Vagina (tissue), 2 donors: ENCODE data around the gene CADM2. TPM values are rescaled to one million over a fixed set of nuclear protein-coding genes. Genes with fewer than 3 reads are reported as not detected.

ENCODE experiments used
- DNase-seq, 2 donors: peaks; one replicate each; pipeline ENCODE4 v3.0.0-alpha.2; 2017; ENCODE audit errors: extremely low spot score in 2 of 2
- H3K27ac ChIP-seq: fragments of 200-600 bp; sonication (generic); one replicate; pipeline ENCODE4 v1.5.1; 2019
- H3K27me3 ChIP-seq: fragments of 200-600 bp; sonication (generic); one replicate; pipeline ENCODE4 v1.5.1; 2019
- H3K36me3 ChIP-seq, 2 donors: fragments of 200-600 bp; sonication (generic); one replicate each; pipeline ENCODE4 v1.5.1; 2017 to 2019
- H3K4me1 ChIP-seq: fragments of 200-600 bp; sonication (generic); one replicate; pipeline ENCODE4 v1.5.1; 2019
- H3K4me3 ChIP-seq, 2 donors: fragments of 200-600 bp; sonication (generic); 1 replicate in 1 of 2; 2 replicates in 1 of 2; pipeline ENCODE4 v1.5.1; 2016 to 2019
- H3K9me3 ChIP-seq: fragments of 200-600 bp; sonication (generic); one replicate; pipeline ENCODE4 v1.5.1; 2019
- CTCF ChIP-seq, 3 experiments: fragments of 450-650 bp in 2 of 3; fragments of 200-600 bp in 1 of 3; sonication (generic) in 1 of 3; IDR thresholded peaks; one replicate each; pipeline ENCODE4 v1.5.1; 2017 to 2019; ENCODE audit warnings: antibody characterized with exemption in 3 of 3, mild to moderate bottlenecking in 2 of 3, moderate library complexity in 2 of 3
- POLR2A ChIP-seq, 2 donors: fragments of 450-650 bp; IDR thresholded peaks; one replicate each; pipeline ENCODE4 v1.6.1; 2017; ENCODE audit warnings: antibody characterized with exemption in 2 of 2, mild to moderate bottlenecking in 2 of 2, moderate library complexity in 2 of 2
- POLR2AphosphoS5 ChIP-seq, 2 donors: sonication (generic); formaldehyde crosslinking; IDR thresholded peaks; one replicate each; pipeline ENCODE4 v1.9.0; 2017; ENCODE audit warnings: antibody characterized with exemption in 2 of 2, mild to moderate bottlenecking in 2 of 2, low read depth in 1 of 2; ENCODE audit not compliant: insufficient read depth in 1 of 2
- intact Hi-C: fragments of 100-400 bp; cut with DNase I; formaldehyde crosslinking; loops from one replicate; pipeline ENCODE4 v1.15.1; 2023
- total RNA-seq: library from RNA; depleted of rRNA; stranded (reverse); fragments of >200 nt; gene quantifications from one replicate; pipeline ENCODE4 v1.2.3, GENCODE V29; 2016

The CADM2 gene
- total RNA-seq, 1 donor from 2014 or later, result 3.7 TPM

- Histone ChIP-seq H3K27ac (no peak overlapping the region), H3K4me3 (no peak overlapping the region), H3K27me3 (no peaks in the 10 kb centered on the region), H3K36me3 (no peaks in the 10 kb centered on the region), H3K9me3 (no peaks in the 10 kb centered on the region), H3K4me1 (no peaks in the 10 kb centered on the region)
- TF ChIP-seq POLR2AphosphoS5 (IDR thresholded peaks at IDR 0.05; ENCODE audit: insufficient read depth in 1 of 2, low read depth in 1 of 2) (no peak), CTCF (IDR thresholded peaks at IDR 0.05) (no peak)
- intact Hi-C loops, result no loop called here
- DNase-seq, result no peak
These were observed 823.0 kb downstream of the CADM2 start for GRCh38 chr3:85781806-85782205.

- no peak overlapping the region for H3K4me3 ChIP-seq
- intact Hi-C loops, result no loop called here
- H3K27ac ChIP-seq, result no peak overlapping the region
- no peak for DNase-seq
- no peaks in the 10 kb centered on the region for H3K27me3 ChIP-seq
- H3K9me3 ChIP-seq, result no peaks in the 10 kb centered on the region
- no peak for TF ChIP-seq CTCF (IDR thresholded peaks at IDR 0.05)
- no peak for TF ChIP-seq POLR2A (IDR thresholded peaks at IDR 0.05)
- no peak for TF ChIP-seq POLR2AphosphoS5 (IDR thresholded peaks at IDR 0.05; ENCODE audit: insufficient read depth in 1 of 2, low read depth in 1 of 2)
- no peaks in the 10 kb centered on the region for H3K36me3 ChIP-seq
- H3K4me1 ChIP-seq, result no peaks in the 10 kb centered on the region
These were observed 824.5 kb downstream of the CADM2 start for GRCh38 chr3:85783291-85783690.

GRCh38 chr3:85785766-85786165 lies 827.0 kb downstream of the CADM2 start:
- H3K4me3 ChIP-seq, result no peak overlapping the region
- TF ChIP-seq CTCF (IDR thresholded peaks at IDR 0.05) (no peak), POLR2A (IDR thresholded peaks at IDR 0.05) (no peak), POLR2AphosphoS5 (IDR thresholded peaks at IDR 0.05; ENCODE audit: insufficient read depth in 1 of 2, low read depth in 1 of 2) (no peak)
- no peaks in the 10 kb centered on the region for H3K9me3 ChIP-seq
- no peaks in the 10 kb centered on the region for H3K4me1 ChIP-seq
- no peaks in the 10 kb centered on the region for H3K36me3 ChIP-seq
- intact Hi-C loops, result no loop called here
- no peaks in the 10 kb centered on the region for H3K27me3 ChIP-seq
- DNase-seq, result no peak
- H3K27ac ChIP-seq, result no peak overlapping the region

GRCh38 chr3:85790445-85791030 lies 831.7 kb downstream of the CADM2 start:
- no peak for TF ChIP-seq POLR2A (IDR thresholded peaks at IDR 0.05)
- TF ChIP-seq POLR2AphosphoS5 (IDR thresholded peaks at IDR 0.05; ENCODE audit: insufficient read depth in 1 of 2, low read depth in 1 of 2), result no peak
- no peak for TF ChIP-seq CTCF (IDR thresholded peaks at IDR 0.05)
- DNase-seq, result no peak
- H3K9me3 ChIP-seq, result no peaks in the 10 kb centered on the region
- H3K27ac ChIP-seq, result no peak overlapping the region
- H3K27me3 ChIP-seq, result no peaks in the 10 kb centered on the region
- no peaks in the 10 kb centered on the region for H3K36me3 ChIP-seq
- H3K4me1 ChIP-seq, result no peaks in the 10 kb centered on the region
- intact Hi-C loops, result no loop called here
- no peak overlapping the region for H3K4me3 ChIP-seq

- intact Hi-C loops, result no loop called here
- H3K9me3 ChIP-seq, result no peaks in the 10 kb centered on the region
- no peaks in the 10 kb centered on the region for H3K36me3 ChIP-seq
- no peak for DNase-seq
- H3K27ac ChIP-seq, result no peak overlapping the region
- no peaks in the 10 kb centered on the region for H3K4me1 ChIP-seq
- H3K27me3 ChIP-seq, result no peaks in the 10 kb centered on the region
- no peak for TF ChIP-seq CTCF (IDR thresholded peaks at IDR 0.05)
- no peak for TF ChIP-seq POLR2A (IDR thresholded peaks at IDR 0.05)
- TF ChIP-seq POLR2AphosphoS5 (IDR thresholded peaks at IDR 0.05; ENCODE audit: insufficient read depth in 1 of 2, low read depth in 1 of 2), result no peak
- no peak overlapping the region for H3K4me3 ChIP-seq
These were observed 837.4 kb downstream of the CADM2 start for GRCh38 chr3:85796140-85796539.
